AG09319 (cell line): Measurements from ENCODE around the gene EEF2.
"Not testable (repeated sequence)": the region's sequence is repeated elsewhere in the genome, so short reads cannot be mapped to it uniquely, and the experiment has no call there.

Experiments
- DNase-seq: peaks from one replicate; pipeline ENCODE4 v3.0.0-alpha.2; 2010; ENCODE audit warnings: low read depth; ENCODE audit errors: extremely low read depth
- TF ChIP-seq, protein P1 (sequence below): IDR thresholded peaks from 2 replicates; pipeline ENCODE4 v1.5.1; 2011; ENCODE audit warnings: low read depth, mild to moderate bottlenecking, inconsistent platforms, low read length, moderate library complexity

The EEF2 gene

DNA sequence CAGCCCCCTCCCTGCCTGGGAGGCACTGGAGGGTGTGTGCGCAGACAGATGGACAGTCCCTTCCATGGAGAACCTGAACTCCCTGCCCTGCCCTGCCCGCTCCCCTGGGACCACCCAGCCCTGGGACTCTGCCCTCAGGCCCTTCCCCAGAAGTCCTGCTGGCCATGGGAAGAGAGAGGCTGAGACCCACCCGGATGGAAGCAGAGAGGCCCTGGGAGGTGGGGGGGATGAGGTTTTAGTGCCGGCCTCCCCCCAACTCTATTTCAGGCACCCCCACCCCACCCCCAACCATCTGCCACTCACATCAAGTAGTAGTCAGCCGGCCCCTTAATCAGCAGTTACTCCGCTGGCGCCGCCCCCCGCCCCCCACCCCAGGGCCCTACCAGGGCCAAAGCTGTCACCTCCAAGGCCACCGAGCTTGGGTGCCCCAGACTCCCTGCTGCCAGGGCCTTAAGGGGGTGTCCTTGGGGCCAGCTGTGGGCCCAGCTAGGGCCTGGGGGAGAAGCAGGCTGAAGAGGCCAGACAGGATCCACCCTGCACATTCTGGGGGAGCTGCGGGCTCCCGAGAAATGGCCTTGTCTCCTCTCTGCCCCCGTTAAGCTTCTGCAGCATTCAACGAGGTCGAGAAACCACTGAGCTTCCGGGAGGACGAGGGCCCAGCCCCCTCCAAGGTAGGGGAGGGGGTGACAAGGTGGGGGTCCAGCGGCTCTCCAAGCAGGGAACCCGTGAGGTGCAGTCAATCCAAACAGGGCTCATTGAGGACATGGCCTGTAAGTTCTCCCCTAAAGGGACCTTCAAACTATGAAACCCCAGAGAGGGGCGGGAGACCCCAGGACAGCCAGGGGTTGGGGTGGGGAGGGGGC, 35.0 kb downstream of the EEF2 start:
- DNase-seq = no peak
- TF ChIP-seq, protein P1, sequence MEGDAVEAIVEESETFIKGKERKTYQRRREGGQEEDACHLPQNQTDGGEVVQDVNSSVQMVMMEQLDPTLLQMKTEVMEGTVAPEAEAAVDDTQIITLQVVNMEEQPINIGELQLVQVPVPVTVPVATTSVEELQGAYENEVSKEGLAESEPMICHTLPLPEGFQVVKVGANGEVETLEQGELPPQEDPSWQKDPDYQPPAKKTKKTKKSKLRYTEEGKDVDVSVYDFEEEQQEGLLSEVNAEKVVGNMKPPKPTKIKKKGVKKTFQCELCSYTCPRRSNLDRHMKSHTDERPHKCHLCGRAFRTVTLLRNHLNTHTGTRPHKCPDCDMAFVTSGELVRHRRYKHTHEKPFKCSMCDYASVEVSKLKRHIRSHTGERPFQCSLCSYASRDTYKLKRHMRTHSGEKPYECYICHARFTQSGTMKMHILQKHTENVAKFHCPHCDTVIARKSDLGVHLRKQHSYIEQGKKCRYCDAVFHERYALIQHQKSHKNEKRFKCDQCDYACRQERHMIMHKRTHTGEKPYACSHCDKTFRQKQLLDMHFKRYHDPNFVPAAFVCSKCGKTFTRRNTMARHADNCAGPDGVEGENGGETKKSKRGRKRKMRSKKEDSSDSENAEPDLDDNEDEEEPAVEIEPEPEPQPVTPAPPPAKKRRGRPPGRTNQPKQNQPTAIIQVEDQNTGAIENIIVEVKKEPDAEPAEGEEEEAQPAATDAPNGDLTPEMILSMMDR = no peak

DNA sequence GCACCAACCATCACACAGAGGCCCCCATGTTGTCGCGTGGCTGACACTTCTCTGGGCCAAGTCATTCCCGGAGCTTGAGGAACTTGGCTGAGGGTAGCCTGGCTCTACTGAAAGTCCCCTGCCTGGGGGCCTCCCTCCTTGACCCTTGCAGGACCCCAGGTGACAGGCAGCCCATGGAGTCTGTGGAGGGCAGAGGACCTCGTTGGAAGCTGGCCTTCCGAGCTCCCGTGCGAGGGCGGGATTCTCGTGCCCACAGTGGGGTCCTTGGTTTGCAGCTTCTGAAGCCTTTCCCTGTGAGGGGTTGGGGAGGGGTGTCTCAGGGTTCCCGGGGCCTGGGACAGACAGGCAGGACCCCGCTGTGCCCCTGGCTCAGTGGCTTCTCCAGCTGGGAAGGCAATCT, 36.0 kb downstream of the EEF2 start:
- DNase-seq = no peak

DNA sequence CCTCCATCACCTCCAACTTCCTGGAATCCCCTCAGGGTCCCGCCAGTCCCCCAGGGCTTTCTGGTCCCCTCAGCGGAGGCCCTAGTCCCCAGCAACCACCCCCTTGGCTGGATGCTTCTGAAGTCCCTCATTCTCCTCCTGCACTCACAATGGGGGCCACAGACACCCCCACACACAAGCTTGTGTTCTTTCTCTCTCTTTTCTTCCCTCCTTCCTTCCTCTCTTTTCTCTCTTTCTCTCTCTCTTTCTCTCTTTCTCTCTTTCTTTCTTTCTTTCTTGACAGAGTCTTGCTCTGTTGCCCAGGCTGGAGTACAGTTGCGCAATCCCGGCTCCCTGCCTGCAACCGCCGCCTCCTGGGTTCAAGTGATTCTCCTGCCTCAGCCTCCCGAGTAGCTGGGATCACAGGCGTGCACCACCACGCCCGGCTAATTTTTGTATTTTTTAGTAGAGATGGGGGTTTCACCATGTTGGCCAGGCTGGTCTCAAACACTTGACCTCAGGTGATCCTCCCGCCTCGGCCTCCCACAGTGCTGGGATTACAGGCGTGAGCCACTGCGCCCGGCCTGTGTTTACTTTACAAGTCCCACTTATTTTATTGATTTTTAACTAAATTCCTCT, 37.8 kb downstream of the EEF2 start:
- DNase-seq = not testable (repeated sequence)

More for the DNA sequence above, 36.0 kb downstream of the EEF2 start:
- TF ChIP-seq, protein P1 = no peak

DNA sequence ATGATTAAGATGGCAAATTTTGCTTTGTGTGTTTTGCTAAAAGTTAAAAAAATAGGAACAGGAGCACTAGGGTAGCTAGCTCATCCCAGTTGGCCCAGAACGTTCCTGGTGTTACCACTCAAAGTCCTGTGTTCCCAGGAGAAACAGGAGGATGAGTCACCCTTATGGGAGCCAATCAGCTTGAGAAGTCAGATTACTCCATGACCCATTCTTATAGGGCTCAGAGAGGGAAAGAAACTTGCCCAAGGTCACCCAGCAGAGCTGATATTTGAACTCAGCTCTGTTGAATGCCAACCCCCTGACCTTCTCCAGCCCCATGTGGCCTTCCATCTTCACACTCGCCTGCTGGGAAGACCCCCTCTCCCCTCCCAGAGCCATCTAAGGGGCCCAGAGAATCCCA, 39.4 kb downstream of the EEF2 start:
- DNase-seq = no peak
- TF ChIP-seq, protein P1 = no peak

DNA sequence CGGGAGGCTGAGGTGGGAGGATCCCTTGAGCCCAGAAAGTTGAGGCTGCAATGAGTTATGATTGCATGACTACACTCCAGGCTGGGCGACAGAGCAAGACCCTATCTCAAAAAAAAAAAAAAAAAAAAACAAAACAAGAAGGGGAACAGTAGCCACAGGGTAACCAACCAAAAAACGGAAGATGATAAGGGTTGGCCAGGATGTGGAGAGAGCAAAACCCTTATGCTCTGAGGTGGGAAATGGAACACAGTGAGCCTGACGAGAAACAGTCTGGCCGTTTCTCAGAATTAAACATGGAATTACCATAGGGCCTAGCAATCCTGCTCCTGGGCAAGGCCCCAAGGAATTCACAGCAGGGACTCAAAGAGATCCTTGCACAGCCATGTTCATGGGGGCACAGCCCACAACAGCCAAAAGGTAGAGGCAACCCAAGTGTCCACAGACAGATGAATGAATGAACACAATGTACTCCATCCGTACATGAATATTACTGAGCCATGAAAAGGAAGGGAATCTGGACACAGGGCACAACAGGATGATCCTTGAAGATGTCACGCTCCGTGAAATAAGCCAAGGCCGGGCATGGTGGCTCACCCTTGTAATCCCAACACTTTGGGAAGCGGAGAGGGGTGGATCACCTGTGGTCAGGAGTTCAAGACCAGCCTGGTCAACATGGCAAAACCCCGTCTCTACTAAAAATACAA, 41.1 kb downstream of the EEF2 start:
- TF ChIP-seq, protein P1 = no peak
- no peak for DNase-seq

DNA sequence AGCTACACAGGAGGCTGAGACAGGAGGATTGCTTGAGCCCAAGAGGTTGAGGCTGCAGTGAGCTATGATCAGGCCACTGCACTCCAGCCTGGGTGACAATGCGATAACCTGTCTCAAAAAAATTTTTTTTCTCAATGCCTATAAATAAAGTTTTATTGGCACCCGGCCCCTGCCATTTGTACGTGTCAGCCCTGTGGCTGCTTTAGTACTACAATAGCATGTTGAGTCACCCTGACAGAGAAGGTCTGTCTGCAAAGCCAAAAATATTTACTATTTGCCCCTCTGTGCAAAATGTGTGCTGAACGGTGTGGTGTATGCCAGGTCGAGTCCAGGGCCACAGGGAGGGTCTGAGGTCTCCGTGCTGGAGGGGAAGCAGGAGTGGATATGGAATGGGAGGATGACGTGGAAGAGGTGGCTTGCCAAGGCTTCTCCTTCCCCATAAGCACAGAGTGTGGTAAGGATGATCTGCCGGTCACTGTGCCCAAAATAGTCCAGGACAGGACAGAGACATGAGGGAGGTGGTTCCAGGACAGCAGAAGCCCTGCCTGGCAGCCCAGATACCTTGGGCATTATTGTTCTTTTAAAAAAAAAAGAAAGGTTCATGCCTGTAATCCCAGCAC, 42.4 kb downstream of the EEF2 start:
- DNase-seq = no peak
- TF ChIP-seq, protein P1 = no peak

DNA sequence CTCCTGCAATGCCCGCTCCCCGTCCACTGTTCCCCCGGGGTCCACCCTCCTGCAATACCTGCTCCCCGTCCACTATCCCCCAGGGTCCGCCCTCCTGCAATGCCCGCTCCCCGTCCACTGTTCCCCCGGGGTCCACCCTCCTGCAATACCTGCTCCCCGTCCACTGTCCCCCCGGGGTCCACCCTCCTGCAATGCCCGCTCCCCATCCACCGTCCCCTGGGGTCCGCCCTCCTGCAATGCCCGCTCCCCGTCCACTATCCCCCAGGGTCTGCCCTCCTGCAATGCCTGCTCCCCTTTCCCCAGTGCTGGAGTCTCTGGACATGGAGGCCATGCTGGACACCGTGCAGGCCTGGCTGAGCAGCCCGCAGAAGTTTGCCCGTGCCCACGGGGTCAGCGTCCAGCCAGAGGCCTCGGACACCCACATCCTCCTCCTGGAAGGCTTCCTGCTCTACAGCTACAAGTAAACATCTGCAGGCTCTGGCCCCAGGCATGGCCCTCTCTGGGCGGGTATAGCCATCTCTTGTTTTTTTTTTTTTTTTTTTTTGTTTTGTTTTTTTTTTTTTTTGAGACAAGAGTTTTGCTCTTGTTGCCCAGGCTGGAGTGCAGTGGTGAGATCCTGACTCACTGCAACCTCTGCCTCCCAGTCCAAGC, 46.8 kb downstream of the EEF2 start:
- DNase-seq = not testable (repeated sequence)
